ENCODE measurements around the gene DMRTB1.
"Not testable (repeated sequence)": the region's sequence is repeated elsewhere in the genome, so short reads cannot be mapped to it uniquely, and the experiment has no call there.

Gene DMRTB1

DNA sequence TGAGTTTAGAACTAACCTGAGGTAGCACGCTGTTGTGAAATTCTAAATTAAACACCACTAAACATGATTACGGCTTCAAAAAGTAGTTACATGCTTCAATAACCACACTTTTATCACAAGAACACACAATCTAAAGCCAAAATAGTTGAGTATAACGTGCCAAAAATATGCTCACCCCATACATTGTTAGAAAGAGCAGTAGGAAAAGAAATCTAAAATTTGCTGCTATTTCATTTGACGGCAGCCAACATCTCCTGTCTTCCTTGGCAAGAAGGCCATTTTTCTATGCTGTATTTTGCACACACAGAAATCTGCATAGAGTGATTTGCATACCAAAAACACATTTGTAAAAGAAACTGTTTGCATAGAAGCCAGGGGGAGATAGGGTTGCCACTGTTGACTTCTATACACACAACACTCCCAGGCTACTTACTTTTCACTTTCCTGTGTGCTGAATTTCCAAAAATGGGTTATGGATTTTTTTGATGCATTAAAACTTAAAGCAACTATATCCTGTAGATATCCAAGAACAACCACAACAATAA is 42.9 kb upstream of the DMRTB1 start:
- H3K9me3 ChIP-seq: no peaks in the 10 kb centered on the region
- H4K20me1 ChIP-seq: no peaks in the 10 kb centered on the region
- no peak overlapping the region for H3K4me3 ChIP-seq
- H3K4me1 ChIP-seq: no peaks in the 10 kb centered on the region
- H3K27me3 ChIP-seq: no peaks in the 10 kb centered on the region
- no peak for TF ChIP-seq Cebpa-rat (IDR thresholded peaks at IDR 0.05)
- H3K27ac ChIP-seq: no peak overlapping the region
- H3K9ac ChIP-seq: no peak overlapping the region
- no peaks in the 10 kb centered on the region for H3K36me3 ChIP-seq
- H3K4me2 ChIP-seq: no peak overlapping the region

DNA sequence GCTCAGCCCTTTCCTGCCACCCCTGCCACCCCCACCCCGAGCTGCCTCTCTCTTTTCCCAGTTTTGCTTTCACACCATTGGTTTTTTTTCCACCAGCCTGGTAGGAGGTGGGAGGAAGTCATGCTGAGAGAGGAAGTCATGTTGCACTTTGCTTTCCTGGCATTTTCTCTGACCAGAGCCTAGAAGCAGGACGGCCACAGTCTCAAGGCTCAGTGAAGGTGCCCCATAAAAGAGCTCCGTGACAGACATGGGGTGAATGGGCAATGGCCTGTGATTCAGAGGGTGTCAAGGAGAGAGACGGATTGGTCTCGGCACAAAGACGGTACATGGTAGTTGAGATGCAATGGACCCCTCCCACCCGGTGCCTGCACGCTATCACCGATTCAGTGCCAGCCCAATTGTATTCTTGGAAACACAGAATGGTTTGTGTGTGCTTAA is 42.1 kb upstream of the DMRTB1 start:
- Histone ChIP-seq H3K27ac (no peak overlapping the region), H3K9ac (no peak overlapping the region), H3K9me3 (no peaks in the 10 kb centered on the region), H4K20me1 (no peaks in the 10 kb centered on the region), H3K4me1 (no peaks in the 10 kb centered on the region), H3K4me2 (no peak overlapping the region), H3K4me3 (no peak overlapping the region), H3K27me3 (no peaks in the 10 kb centered on the region), H3K36me3 (no peaks in the 10 kb centered on the region)
- TF ChIP-seq Cebpa-rat (IDR thresholded peaks at IDR 0.05): no peak

DNA sequence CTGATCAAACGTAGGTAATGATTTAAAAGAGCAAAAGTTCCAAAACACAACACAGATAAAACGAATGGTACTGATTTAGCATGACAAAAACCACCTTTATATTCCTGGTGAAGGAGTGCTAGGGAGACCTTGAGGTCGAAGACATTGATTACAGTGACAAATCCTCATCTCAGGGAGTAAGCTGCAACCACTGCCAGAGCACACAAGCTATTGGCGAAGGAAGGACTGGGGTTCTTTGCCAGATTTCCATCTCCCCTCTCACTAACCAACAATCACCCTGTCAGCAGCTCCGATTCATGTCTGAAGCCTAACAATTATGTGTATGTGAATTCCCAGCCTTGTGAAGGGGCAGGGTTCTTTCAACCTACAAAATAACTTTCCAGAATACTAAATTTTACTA is 40.2 kb upstream of the DMRTB1 start:
- Histone ChIP-seq H3K4me2 (no peak overlapping the region), H3K27ac (no peak overlapping the region), H4K20me1 (no peaks in the 10 kb centered on the region), H3K4me1 (no peaks in the 10 kb centered on the region), H3K4me3 (no peak overlapping the region), H3K27me3 (no peaks in the 10 kb centered on the region), H3K36me3 (no peaks in the 10 kb centered on the region), H3K9me3 (no peaks in the 10 kb centered on the region), H3K9ac (no peak overlapping the region)
- TF ChIP-seq Cebpa-rat (IDR thresholded peaks at IDR 0.05): no peak

DNA sequence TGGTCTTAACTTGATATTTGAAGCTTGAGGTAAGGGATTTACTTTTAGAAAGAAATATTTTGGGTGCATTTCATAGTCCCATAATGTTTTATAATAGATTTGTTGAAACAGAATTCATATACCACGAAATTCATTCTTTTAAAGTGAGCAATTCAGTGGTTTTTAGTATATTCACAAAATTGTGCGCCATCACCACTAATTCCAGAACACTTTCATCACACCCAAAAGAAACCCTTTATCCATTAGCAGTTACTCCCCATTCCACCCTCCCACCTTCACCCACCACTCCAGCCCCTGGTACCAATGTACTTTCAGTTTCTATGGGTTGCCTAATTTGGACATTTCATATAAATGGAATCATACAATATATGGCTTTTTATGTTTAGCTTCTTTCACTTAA is 38.9 kb upstream of the DMRTB1 start:
- Histone ChIP-seq H3K27me3 (no peaks in the 10 kb centered on the region), H3K4me1 (no peaks in the 10 kb centered on the region), H3K9me3 (no peaks in the 10 kb centered on the region), H3K4me2 (no peak overlapping the region), H3K36me3 (no peaks in the 10 kb centered on the region), H3K4me3 (no peak overlapping the region), H3K27ac (no peak overlapping the region), H3K9ac (no peak overlapping the region), H4K20me1 (no peaks in the 10 kb centered on the region)
- no peak for TF ChIP-seq Cebpa-rat (IDR thresholded peaks at IDR 0.05)

DNA sequence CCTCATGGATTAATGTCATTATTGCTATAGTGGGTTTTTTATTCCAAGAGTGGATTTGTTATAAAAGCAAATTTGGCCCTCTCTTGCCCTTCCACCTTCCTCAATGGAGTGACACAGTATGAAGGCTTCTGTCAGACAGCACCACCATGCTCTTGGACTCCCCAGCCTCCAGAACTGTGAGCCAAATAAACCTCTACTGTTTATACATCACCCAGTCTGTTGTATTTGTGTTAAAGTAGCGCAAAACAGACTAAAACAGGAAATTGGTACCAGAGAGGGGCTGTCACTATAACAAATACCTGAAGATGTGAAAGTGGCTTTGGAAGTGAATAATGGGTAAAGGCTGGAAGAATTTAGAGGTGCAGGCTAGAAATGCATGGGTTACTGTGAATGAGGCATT is 38.0 kb upstream of the DMRTB1 start:
- H3K4me3 ChIP-seq: no peak overlapping the region
- no peaks in the 10 kb centered on the region for H3K36me3 ChIP-seq
- no peaks in the 10 kb centered on the region for H4K20me1 ChIP-seq
- no peak overlapping the region for H3K4me2 ChIP-seq
- H3K27ac ChIP-seq: no peak overlapping the region
- no peaks in the 10 kb centered on the region for H3K27me3 ChIP-seq
- H3K9me3 ChIP-seq: no peaks in the 10 kb centered on the region
- H3K9ac ChIP-seq: no peak overlapping the region
- TF ChIP-seq Cebpa-rat (IDR thresholded peaks at IDR 0.05): no peak
- no peaks in the 10 kb centered on the region for H3K4me1 ChIP-seq

DNA sequence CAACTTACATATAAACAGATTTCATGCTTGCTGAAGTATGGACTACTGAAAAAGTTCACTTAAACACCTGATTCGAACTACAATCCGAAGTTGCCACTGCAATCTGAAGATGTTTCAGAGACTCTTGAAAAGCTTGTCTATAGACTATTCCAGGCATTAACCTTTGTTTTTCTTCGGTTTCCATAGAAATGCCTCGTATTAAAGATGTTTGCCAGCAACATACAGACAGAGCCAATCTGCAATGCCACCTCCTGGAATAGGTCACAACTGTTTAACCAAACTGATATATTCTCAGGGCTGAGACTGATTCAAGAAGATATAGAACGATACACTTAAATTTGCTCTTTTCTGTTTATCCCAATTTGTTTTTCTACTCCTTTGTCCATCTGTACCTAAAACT is 28.9 kb upstream of the DMRTB1 start:
- Histone ChIP-seq H3K9ac (no peak overlapping the region), H3K27ac (no peak overlapping the region), H3K4me3 (no peak overlapping the region), H3K27me3 (no peaks in the 10 kb centered on the region), H3K36me3 (no peaks in the 10 kb centered on the region), H3K4me2 (no peak overlapping the region), H3K4me1 (no peaks in the 10 kb centered on the region), H3K9me3 (no peaks in the 10 kb centered on the region), H4K20me1 (no peaks in the 10 kb centered on the region)
- no peak for TF ChIP-seq Cebpa-rat (IDR thresholded peaks at IDR 0.05)

DNA sequence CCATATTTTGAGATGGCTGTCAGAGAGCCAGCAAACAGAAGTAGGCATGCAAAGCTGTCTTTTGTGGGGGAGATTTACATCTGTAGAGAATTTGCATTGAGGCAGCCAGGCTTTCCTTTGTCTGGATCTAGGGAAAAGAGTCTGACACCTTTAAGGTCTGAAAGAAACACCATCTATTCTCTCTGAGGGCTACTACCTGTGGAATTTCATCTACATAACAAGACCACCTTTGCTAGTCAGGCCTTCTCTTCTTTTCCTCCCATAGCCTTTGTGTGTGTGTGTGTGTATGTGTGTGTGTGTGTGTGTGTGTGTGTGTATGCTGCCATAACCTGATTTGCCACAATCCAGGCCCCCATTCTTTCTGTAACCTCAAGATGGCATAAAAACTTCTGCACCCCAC is 28.4 kb upstream of the DMRTB1 start:
- Histone ChIP-seq H3K4me2 (no peak overlapping the region), H3K4me1 (no peaks in the 10 kb centered on the region), H3K36me3 (no peaks in the 10 kb centered on the region), H3K9ac (no peak overlapping the region), H3K27ac (no peak overlapping the region), H3K9me3 (no peaks in the 10 kb centered on the region), H4K20me1 (no peaks in the 10 kb centered on the region), H3K4me3 (no peak overlapping the region), H3K27me3 (no peaks in the 10 kb centered on the region)
- TF ChIP-seq Cebpa-rat (IDR thresholded peaks at IDR 0.05): no peak

DNA sequence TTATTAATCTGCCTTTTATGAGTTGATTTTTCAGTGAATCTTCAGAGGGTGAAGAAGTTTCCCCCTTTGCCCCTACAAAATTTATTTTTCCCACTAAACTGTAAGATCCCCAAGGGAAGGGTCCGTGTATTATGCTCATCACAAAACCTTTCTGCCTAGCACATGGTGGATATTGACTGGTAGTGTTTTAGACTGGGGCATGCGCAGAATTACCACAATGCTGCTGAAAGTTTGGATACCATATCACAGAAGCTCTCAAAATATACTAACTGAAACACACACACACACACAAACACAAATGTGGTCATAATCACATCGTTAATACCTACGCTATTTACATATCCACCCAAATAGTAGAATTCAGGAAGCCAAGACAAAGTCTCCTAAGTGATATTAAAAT is 28.0 kb upstream of the DMRTB1 start:
- no peaks in the 10 kb centered on the region for H3K27me3 ChIP-seq
- H4K20me1 ChIP-seq: no peaks in the 10 kb centered on the region
- TF ChIP-seq Cebpa-rat (IDR thresholded peaks at IDR 0.05): no peak
- H3K36me3 ChIP-seq: no peaks in the 10 kb centered on the region
- no peak overlapping the region for H3K4me2 ChIP-seq
- H3K27ac ChIP-seq: no peak overlapping the region
- no peak overlapping the region for H3K9ac ChIP-seq
- no peaks in the 10 kb centered on the region for H3K9me3 ChIP-seq
- no peaks in the 10 kb centered on the region for H3K4me1 ChIP-seq
- H3K4me3 ChIP-seq: no peak overlapping the region

DNA sequence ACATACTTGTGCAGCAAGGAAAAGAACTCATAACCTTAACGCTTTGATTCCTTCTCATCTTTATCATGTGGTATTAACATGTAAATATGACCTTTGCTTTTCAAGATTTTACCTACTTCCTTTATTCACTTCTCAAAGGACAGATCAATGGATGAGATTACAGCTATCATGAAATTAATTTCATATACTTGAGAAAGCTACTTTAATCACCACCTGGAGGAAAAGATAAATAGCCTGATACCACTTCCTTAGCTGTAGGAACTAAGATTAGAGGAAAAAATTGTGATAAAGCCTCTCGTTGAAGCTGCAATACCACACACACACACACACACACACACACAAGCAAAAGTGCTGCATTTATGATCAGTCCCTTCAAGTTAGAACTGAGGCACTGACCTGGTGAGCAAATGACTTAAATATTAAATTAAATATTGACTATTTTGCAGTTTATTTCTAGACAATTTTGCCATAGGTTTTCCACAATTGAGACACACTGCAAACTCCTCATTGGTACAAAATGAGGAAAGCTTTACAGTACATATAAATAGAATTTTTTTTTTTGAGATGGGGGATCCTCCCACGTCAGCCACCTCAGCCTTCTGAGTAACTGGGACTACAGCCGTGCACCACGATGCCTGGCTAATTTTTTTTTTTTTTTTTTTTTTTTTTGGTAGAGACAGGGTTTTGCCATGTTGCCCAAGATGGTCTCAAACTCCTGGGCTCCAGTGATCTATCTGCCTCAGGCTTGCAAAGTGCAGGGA is 27.2 kb upstream of the DMRTB1 start:
- Histone ChIP-seq H3K27me3 (no peaks in the 10 kb centered on the region), H4K20me1 (no peaks in the 10 kb centered on the region), H3K9ac (no peak overlapping the region), H3K4me3 (no peak overlapping the region), H3K36me3 (no peaks in the 10 kb centered on the region), H3K4me2 (no peak overlapping the region), H3K9me3 (no peaks in the 10 kb centered on the region), H3K4me1 (no peaks in the 10 kb centered on the region), H3K27ac (no peak overlapping the region)
- TF ChIP-seq Cebpa-rat (IDR thresholded peaks at IDR 0.05): no peak

DNA sequence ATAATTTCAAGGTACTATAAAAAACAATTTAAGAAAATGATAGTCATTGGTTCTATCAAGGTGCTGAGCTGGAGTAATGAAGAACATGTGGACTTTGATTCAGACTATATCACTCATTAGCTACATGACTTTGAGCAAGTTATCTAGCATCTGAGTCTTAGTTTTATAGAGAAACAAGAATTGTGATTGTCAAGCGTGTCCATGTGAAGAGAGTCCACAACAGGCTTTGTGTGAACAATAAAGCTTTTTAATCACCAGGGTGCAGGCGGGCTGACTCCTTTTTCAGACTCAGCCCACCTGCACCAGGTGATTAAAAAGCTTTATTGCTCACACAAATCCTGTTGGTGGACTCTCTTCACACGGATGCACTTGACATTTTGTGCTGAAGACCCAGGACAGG is 26.6 kb upstream of the DMRTB1 start:
- H3K4me1 ChIP-seq: no peaks in the 10 kb centered on the region
- no peaks in the 10 kb centered on the region for H3K9me3 ChIP-seq
- H3K4me3 ChIP-seq: no peak overlapping the region
- no peak for TF ChIP-seq Cebpa-rat (IDR thresholded peaks at IDR 0.05)
- H3K9ac ChIP-seq: no peak overlapping the region
- no peaks in the 10 kb centered on the region for H4K20me1 ChIP-seq
- H3K27ac ChIP-seq: no peak overlapping the region
- H3K36me3 ChIP-seq: no peaks in the 10 kb centered on the region
- no peak overlapping the region for H3K4me2 ChIP-seq
- H3K27me3 ChIP-seq: no peaks in the 10 kb centered on the region

DNA sequence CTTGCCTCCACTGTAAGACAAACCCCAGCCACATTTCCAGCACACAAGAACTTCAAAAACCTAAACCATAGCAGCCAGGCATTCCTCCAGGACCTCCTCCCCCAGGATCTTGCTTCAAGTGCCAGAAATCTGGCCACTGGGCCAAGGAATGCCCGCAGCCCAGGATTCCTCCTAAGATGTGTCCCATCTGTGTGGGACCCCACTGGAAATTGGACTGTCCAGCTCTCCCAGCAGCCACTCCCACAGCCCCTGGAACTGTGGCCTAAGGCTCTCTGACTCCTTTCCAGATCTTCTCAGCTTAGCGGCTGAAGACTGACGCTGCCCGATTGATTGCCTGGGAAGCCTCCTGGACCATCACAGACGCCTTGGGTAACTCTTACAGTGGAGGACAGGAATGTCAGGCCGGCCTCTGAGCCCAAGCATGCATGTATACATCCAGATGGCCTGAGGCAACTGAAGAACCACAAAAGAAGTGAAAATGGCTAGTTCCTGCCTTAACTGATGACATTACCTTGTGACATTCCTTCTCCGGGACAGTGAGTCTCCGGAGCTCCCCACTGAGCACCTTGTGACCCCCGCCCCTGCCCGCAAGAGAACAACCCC is 24.7 kb upstream of the DMRTB1 start:
- H3K4me1 ChIP-seq, H3K4me2 ChIP-seq, H3K4me3 ChIP-seq, H3K36me3 ChIP-seq, H3K27me3 ChIP-seq, H3K9ac ChIP-seq, H3K27ac ChIP-seq, H4K20me1 ChIP-seq: not testable (repeated sequence)
- H3K9me3 ChIP-seq: peaks cover 13% of the 10 kb centered on the region
